H1 (cell line): ENCODE measurements around the gene ACOT7. TPM values are rescaled to one million over a fixed set of nuclear protein-coding genes. Genes with fewer than 3 reads are reported as not detected.

Experiments
- ATF2 ChIP-seq: IDR thresholded peaks from 2 replicates; pipeline ENCODE4 v1.6.1; 2012; ENCODE audit warnings: low read length, inconsistent platforms
- CBX5 ChIP-seq: fragments of 300-800, 300-1000 bp; sonication (generic); IDR thresholded peaks from 2 replicates; pipeline ENCODE4 v1.7.1; 2016; ENCODE audit warnings: antibody characterized with exemption, low read length, low read depth
- CBX8 ChIP-seq: fragments of 300-800, 300-1000 bp; sonication (generic); IDR thresholded peaks from 2 replicates; pipeline ENCODE4 v1.7.1; 2016; ENCODE audit warnings: low read depth, low read length, borderline replicate concordance
- CHD7 ChIP-seq: fragments of 300-600 bp; sonication (generic); IDR thresholded peaks from 2 replicates; pipeline ENCODE4 v1.7.1; 2012; ENCODE audit warnings: low read length, moderate library complexity, mild to moderate bottlenecking, inconsistent platforms; ENCODE audit not compliant: insufficient replicate concordance
- CREB1 ChIP-seq: IDR thresholded peaks from 2 replicates; pipeline ENCODE4 v1.6.1; 2012; ENCODE audit warnings: inconsistent platforms
- CTBP2 ChIP-seq: IDR thresholded peaks from 2 replicates; pipeline ENCODE4 v1.7.0; 2011; ENCODE audit warnings: borderline replicate concordance, mild to moderate bottlenecking, moderate library complexity, mixed read lengths, low read length; ENCODE audit not compliant: insufficient read depth, insufficient read length
- E2F6 ChIP-seq: IDR thresholded peaks from 2 replicates; pipeline ENCODE4 v1.6.1; 2012; ENCODE audit warnings: inconsistent platforms
- RNF2 ChIP-seq: fragments of 200-900, 300-1000 bp; sonication (generic); IDR thresholded peaks from 2 replicates; pipeline ENCODE4 v1.7.1; 2016; ENCODE audit warnings: borderline replicate concordance, low read depth, mild to moderate bottlenecking, antibody characterized with exemption, low read length; ENCODE audit not compliant: poor library complexity, severe bottlenecking; ENCODE audit errors: missing control alignments
- SUZ12 ChIP-seq: fragments of 200-600 bp; sonication (generic); IDR thresholded peaks from 2 replicates; pipeline ENCODE4 v1.6.1; 2012; ENCODE audit warnings: mild to moderate bottlenecking, inconsistent platforms, low read length, moderate library complexity, mixed read lengths
- polyA plus RNA-seq, 7 experiments: library from polyadenylated mRNA; depleted of rRNA in 3 of 7; stranded (reverse) in 5 of 7; unstranded in 2 of 7; fragments of >200 nt in 5 of 7; fragments of 200-250 nt in 2 of 7; gene quantifications; 1 replicate in 5 of 7; 2 replicates in 1 of 7; 4 replicates in 1 of 7; pipeline versions ENCODE4 v1.2.1 to v1.2.3, GENCODE V29; 2011 to 2013; ENCODE audit warnings: missing spikeins in 2 of 7, mixed read lengths in 2 of 7
- total RNA-seq: library from RNA; stranded (reverse); fragmentation: NEBNext Ultra II Directional; extraction: Animal tissue kit (Norgen Biotek cat#: 25700); gene quantifications from 2 replicates; pipeline ENCODE4 v1.2.1, GENCODE V29; 2021

Gene ACOT7
- total and polyA plus RNA-seq, 2 of the 8 experiments (the other 6 are each of a cell fraction or from before 2014, with no cell fraction given): 151 to 214 TPM

GRCh38 chr1:6416906-6417305 is 23.3 kb upstream of the ACOT7 start (continued):
- TF ChIP-seq CHD7 (no peak), RNF2 (no peak), CBX5 (no peak), E2F6 (no peak), SUZ12 (no peak), CREB1 (no peak), ATF2 (no peak), CBX8 (no peak), CTBP2 (no peak)
